B cell (primary cell): ENCODE data around the gene PRKAB1.

Source experiments
- CTCF ChIP-seq: fragments of 200-600 bp; IDR thresholded peaks from one replicate; pipeline ENCODE4 v1.8.0; 2022; ENCODE audit warnings: antibody characterized with exemption, mild to moderate bottlenecking
- EZH2 ChIP-seq: IDR thresholded peaks from 2 replicates; pipeline ENCODE4 v1.6.1; 2012; ENCODE audit warnings: borderline replicate concordance, low read depth, mild to moderate bottlenecking, moderate library complexity, low read length; ENCODE audit not compliant: insufficient read depth, poor library complexity, severe bottlenecking

DNA sequence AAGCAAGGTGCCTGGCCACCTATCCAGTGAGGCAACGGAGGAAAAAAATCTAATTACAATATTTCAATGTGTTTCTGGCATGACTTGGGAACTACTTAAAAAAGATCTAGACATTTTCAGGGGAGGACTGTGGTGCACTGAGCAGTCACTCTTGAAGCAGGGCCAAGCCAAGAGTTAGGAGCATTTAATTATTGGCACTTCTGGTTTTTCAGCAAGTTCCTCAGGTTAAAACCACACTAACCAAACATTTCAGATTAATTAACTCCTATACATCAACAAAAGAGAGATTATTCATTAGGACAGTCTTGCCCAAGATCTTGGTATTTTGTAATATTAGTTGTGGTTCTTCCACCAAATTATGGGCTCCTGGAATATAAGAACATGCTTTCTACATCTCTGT lies 25.6 kb downstream of the PRKAB1 start:
- TF ChIP-seq CTCF (no peak), EZH2 (no peak)
